ENCODE measurements around the gene SLC39A11.

DNA sequence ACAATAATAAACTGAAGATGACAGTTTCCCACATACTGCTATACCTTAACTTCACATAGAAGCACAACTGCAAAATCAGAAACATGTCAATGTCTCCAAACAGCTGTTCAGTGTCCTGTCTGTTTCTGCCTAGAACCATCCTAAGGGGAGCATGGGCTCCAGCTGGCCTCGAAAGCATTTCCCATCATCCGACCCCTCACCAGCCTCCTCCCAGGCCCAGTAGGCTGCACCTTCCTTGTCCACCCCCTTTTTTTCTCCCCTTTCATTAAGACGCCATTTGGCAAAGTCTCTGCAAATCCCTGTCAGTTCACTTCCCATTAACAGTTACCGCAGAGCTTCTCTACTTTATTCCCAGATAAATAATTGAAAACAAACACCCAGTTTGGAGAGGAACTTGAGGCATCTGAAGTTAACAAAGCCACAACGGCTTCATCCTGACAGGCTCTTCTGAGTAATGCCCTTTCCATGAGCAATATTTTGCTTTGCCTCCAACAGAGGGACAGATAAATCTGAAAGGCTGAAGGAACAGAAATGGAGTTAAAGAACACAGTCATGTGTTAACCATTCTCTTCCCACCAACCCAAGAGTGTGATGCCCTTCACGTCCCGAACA lies 65.3 kb downstream of the SLC39A11 start:
- TF ChIP-seq, protein P1, sequence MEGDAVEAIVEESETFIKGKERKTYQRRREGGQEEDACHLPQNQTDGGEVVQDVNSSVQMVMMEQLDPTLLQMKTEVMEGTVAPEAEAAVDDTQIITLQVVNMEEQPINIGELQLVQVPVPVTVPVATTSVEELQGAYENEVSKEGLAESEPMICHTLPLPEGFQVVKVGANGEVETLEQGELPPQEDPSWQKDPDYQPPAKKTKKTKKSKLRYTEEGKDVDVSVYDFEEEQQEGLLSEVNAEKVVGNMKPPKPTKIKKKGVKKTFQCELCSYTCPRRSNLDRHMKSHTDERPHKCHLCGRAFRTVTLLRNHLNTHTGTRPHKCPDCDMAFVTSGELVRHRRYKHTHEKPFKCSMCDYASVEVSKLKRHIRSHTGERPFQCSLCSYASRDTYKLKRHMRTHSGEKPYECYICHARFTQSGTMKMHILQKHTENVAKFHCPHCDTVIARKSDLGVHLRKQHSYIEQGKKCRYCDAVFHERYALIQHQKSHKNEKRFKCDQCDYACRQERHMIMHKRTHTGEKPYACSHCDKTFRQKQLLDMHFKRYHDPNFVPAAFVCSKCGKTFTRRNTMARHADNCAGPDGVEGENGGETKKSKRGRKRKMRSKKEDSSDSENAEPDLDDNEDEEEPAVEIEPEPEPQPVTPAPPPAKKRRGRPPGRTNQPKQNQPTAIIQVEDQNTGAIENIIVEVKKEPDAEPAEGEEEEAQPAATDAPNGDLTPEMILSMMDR (IDR thresholded peaks at IDR 0.05): no peak
- TF ChIP-seq POLR2A (IDR thresholded peaks at IDR 0.05): no peak

Data from esophagus squamous epithelium (tissue), 4 donors.